ENCODE results near the gene DTNA. TPM values are rescaled to one million over a fixed set of nuclear protein-coding genes. Genes with fewer than 3 reads are reported as not detected.

DTNA gene
- total and polyA plus RNA-seq, 3 experiments from 2014 or later, result not detected

GRCh38 chr18:34806527-34806926 lies 96.4 kb downstream of the DTNA start:
- Histone ChIP-seq H3K9me3 (ENCODE audit: low read length) (no peaks in the 10 kb centered on the region), H3K4me1 (ENCODE audit: insufficient read depth, low read length) (no peaks in the 10 kb centered on the region), H3K36me3 (ENCODE audit: insufficient read depth, low read length) (no peaks in the 10 kb centered on the region), H3K27me3 (ENCODE audit: insufficient read depth, low read length, poor library complexity, severe bottlenecking) (no peaks in the 10 kb centered on the region), H3K27ac (ENCODE audit: low read depth, low read length) (no peak overlapping the region), H3K4me3 (ENCODE audit: low read length) (no peak overlapping the region)
- Mint-ChIP-seq H3K27ac (no peak overlapping the region), H3K36me3 (no peaks in the 10 kb centered on the region), H3K27me3 (peaks cover 0 to 6% of the 10 kb centered on the region in 2 donors), H3K4me3 (no peak overlapping the region), H3K4me1 (no peaks in the 10 kb centered on the region), H3K9me3 (no peaks in the 10 kb centered on the region)
- POLR2A ChIA-PET, result no interaction called here
- DNase-seq, result no peak
- CTCF ChIA-PET, result no interaction called here

- Histone ChIP-seq H3K4me3 (ENCODE audit: low read length) (no peak overlapping the region), H3K36me3 (ENCODE audit: insufficient read depth, low read length) (no peaks in the 10 kb centered on the region), H3K4me1 (ENCODE audit: insufficient read depth, low read length) (no peaks in the 10 kb centered on the region), H3K27ac (ENCODE audit: low read depth, low read length) (no peak overlapping the region), H3K9me3 (ENCODE audit: low read length) (no peaks in the 10 kb centered on the region), H3K27me3 (ENCODE audit: insufficient read depth, low read length, poor library complexity, severe bottlenecking) (no peaks in the 10 kb centered on the region)
- Mint-ChIP-seq H3K4me3 (no peak overlapping the region), H3K9me3 (no peaks in the 10 kb centered on the region), H3K27me3 (peaks cover 1 to 6% of the 10 kb centered on the region in 2 donors), H3K36me3 (no peaks in the 10 kb centered on the region), H3K27ac (no peak overlapping the region), H3K4me1 (no peaks in the 10 kb centered on the region)
- no peak for DNase-seq
- ChIA-PET CTCF (no interaction called here), POLR2A (no interaction called here)
Measured at GRCh38 chr18:34807106-34807796, 97.2 kb downstream of the DTNA start.

GRCh38 chr18:34808389-34808788 lies 98.3 kb downstream of the DTNA start:
- Histone ChIP-seq H3K4me1 (ENCODE audit: insufficient read depth, low read length) (no peaks in the 10 kb centered on the region), H3K27me3 (ENCODE audit: insufficient read depth, low read length, poor library complexity, severe bottlenecking) (no peaks in the 10 kb centered on the region), H3K9me3 (ENCODE audit: low read length) (no peaks in the 10 kb centered on the region), H3K27ac (ENCODE audit: low read depth, low read length) (no peak overlapping the region), H3K4me3 (ENCODE audit: low read length) (no peak overlapping the region), H3K36me3 (ENCODE audit: insufficient read depth, low read length) (no peaks in the 10 kb centered on the region)
- Mint-ChIP-seq H3K36me3 (no peaks in the 10 kb centered on the region), H3K27me3 (peaks cover 2 to 7% of the 10 kb centered on the region in 2 donors), H3K27ac (no peak overlapping the region), H3K9me3 (no peaks in the 10 kb centered on the region), H3K4me3 (no peak overlapping the region), H3K4me1 (no peaks in the 10 kb centered on the region)
- ChIA-PET CTCF (no interaction called here), POLR2A (no interaction called here)
- DNase-seq, result no peak

- ChIA-PET POLR2A (no interaction called here), CTCF (no interaction called here)
- H3K27me3 ChIP-seq (ENCODE audit: insufficient read depth, low read length, poor library complexity, severe bottlenecking), result no peaks in the 10 kb centered on the region
- no peak overlapping the region for H3K27ac Mint-ChIP-seq
- DNase-seq, result no peak
- no peaks in the 10 kb centered on the region for H3K4me1 Mint-ChIP-seq
- H3K27ac ChIP-seq (ENCODE audit: low read depth, low read length), result no peak overlapping the region
- H3K36me3 ChIP-seq (ENCODE audit: insufficient read depth, low read length), result no peaks in the 10 kb centered on the region
- H3K36me3 Mint-ChIP-seq, result no peaks in the 10 kb centered on the region
- no peaks in the 10 kb centered on the region for H3K4me1 ChIP-seq (ENCODE audit: insufficient read depth, low read length)
- H3K9me3 Mint-ChIP-seq, result no peaks in the 10 kb centered on the region
- no peaks in the 10 kb centered on the region for H3K9me3 ChIP-seq (ENCODE audit: low read length)
- H3K4me3 Mint-ChIP-seq, result no peak overlapping the region
- H3K4me3 ChIP-seq (ENCODE audit: low read length), result no peak overlapping the region
- peaks cover 2 to 7% of the 10 kb centered on the region in 2 donors for H3K27me3 Mint-ChIP-seq
Measured at GRCh38 chr18:34809451-34810072, 99.5 kb downstream of the DTNA start.

GRCh38 chr18:34816183-34816582 lies 106.1 kb downstream of the DTNA start:
- H3K27me3 Mint-ChIP-seq, result peaks cover 0 to 11% of the 10 kb centered on the region in 2 donors
- no peak overlapping the region for H3K4me3 Mint-ChIP-seq
- POLR2A ChIA-PET, result no interaction called here
- H3K27ac Mint-ChIP-seq, result no peak overlapping the region
- H3K4me1 Mint-ChIP-seq, result no peaks in the 10 kb centered on the region
- no peaks in the 10 kb centered on the region for H3K36me3 ChIP-seq (ENCODE audit: insufficient read depth, low read length)
- no peak overlapping the region for H3K27ac ChIP-seq (ENCODE audit: low read depth, low read length)
- H3K9me3 Mint-ChIP-seq, result no peaks in the 10 kb centered on the region
- H3K4me3 ChIP-seq (ENCODE audit: low read length), result no peak overlapping the region
- H3K27me3 ChIP-seq (ENCODE audit: insufficient read depth, low read length, poor library complexity, severe bottlenecking), result no peaks in the 10 kb centered on the region
- H3K36me3 Mint-ChIP-seq, result no peaks in the 10 kb centered on the region
- no peak for DNase-seq
- no peaks in the 10 kb centered on the region for H3K4me1 ChIP-seq (ENCODE audit: insufficient read depth, low read length)
- no peaks in the 10 kb centered on the region for H3K9me3 ChIP-seq (ENCODE audit: low read length)
- CTCF ChIA-PET, result no interaction called here

GRCh38 chr18:34817636-34818035 lies 107.5 kb downstream of the DTNA start:
- H3K4me3 ChIP-seq (ENCODE audit: low read length), result no peak overlapping the region
- no peaks in the 10 kb centered on the region for H3K9me3 ChIP-seq (ENCODE audit: low read length)
- no peak overlapping the region for H3K27ac ChIP-seq (ENCODE audit: low read depth, low read length)
- no peaks in the 10 kb centered on the region for H3K4me1 Mint-ChIP-seq
- H3K27me3 ChIP-seq (ENCODE audit: insufficient read depth, low read length, poor library complexity, severe bottlenecking), result no peaks in the 10 kb centered on the region
- H3K36me3 ChIP-seq (ENCODE audit: insufficient read depth, low read length), result no peaks in the 10 kb centered on the region
- H3K36me3 Mint-ChIP-seq, result no peaks in the 10 kb centered on the region
- DNase-seq, result no peak
- H3K9me3 Mint-ChIP-seq, result no peaks in the 10 kb centered on the region
- H3K27me3 Mint-ChIP-seq, result peaks cover 0 to 6% of the 10 kb centered on the region in 2 donors
- no peaks in the 10 kb centered on the region for H3K4me1 ChIP-seq (ENCODE audit: insufficient read depth, low read length)
- POLR2A ChIA-PET, result no interaction called here
- CTCF ChIA-PET, result no interaction called here
- no peak overlapping the region for H3K27ac Mint-ChIP-seq
- H3K4me3 Mint-ChIP-seq, result no peak overlapping the region

GRCh38 chr18:34818064-34818463 lies 108.0 kb downstream of the DTNA start:
- peaks cover 0 to 4% of the 10 kb centered on the region in 2 donors for H3K27me3 Mint-ChIP-seq
- H3K9me3 Mint-ChIP-seq, result no peaks in the 10 kb centered on the region
- no peak overlapping the region for H3K4me3 Mint-ChIP-seq
- H3K4me3 ChIP-seq (ENCODE audit: low read length), result no peak overlapping the region
- no peaks in the 10 kb centered on the region for H3K9me3 ChIP-seq (ENCODE audit: low read length)
- H3K4me1 Mint-ChIP-seq, result no peaks in the 10 kb centered on the region
- no peaks in the 10 kb centered on the region for H3K36me3 Mint-ChIP-seq
- H3K4me1 ChIP-seq (ENCODE audit: insufficient read depth, low read length), result no peaks in the 10 kb centered on the region
- no peak overlapping the region for H3K27ac Mint-ChIP-seq
- CTCF ChIA-PET, result no interaction called here
- POLR2A ChIA-PET, result no interaction called here
- H3K27me3 ChIP-seq (ENCODE audit: insufficient read depth, low read length, poor library complexity, severe bottlenecking), result no peaks in the 10 kb centered on the region
- no peak for DNase-seq
- no peaks in the 10 kb centered on the region for H3K36me3 ChIP-seq (ENCODE audit: insufficient read depth, low read length)
- H3K27ac ChIP-seq (ENCODE audit: low read depth, low read length), result no peak overlapping the region

GRCh38 chr18:34820360-34821065 lies 110.4 kb downstream of the DTNA start:
- Histone ChIP-seq H3K36me3 (ENCODE audit: insufficient read depth, low read length) (no peaks in the 10 kb centered on the region), H3K4me3 (ENCODE audit: low read length) (no peak overlapping the region), H3K4me1 (ENCODE audit: insufficient read depth, low read length) (no peaks in the 10 kb centered on the region), H3K27me3 (ENCODE audit: insufficient read depth, low read length, poor library complexity, severe bottlenecking) (no peaks in the 10 kb centered on the region), H3K27ac (ENCODE audit: low read depth, low read length) (no peak overlapping the region), H3K9me3 (ENCODE audit: low read length) (no peaks in the 10 kb centered on the region)
- Mint-ChIP-seq H3K36me3 (no peaks in the 10 kb centered on the region), H3K9me3 (no peaks in the 10 kb centered on the region), H3K27ac (no peak overlapping the region), H3K4me3 (no peak overlapping the region), H3K4me1 (no peaks in the 10 kb centered on the region), H3K27me3 (peaks cover 0 to 4% of the 10 kb centered on the region in 2 donors)
- ChIA-PET POLR2A (no interaction called here), CTCF (no interaction called here)
- DNase-seq, result no peak

All from CD8-positive, alpha-beta memory T cell (primary cell).